T-cell (primary cell): ENCODE data around the gene NMRK1. TPM values are rescaled to one million over a fixed set of nuclear protein-coding genes. Genes with fewer than 3 reads are reported as not detected.

ENCODE experiments used
- ATAC-seq, 4 experiments: fragments of 200-7000 bp in 3 of 4; fragments of 150-1000 bp in 1 of 4; cut with Tn5 transposase; replicated peaks in 1 of 4; 1 replicate in 3 of 4; 2 replicates in 1 of 4; pipeline ENCODE4 v1.10.0; 2021; ENCODE audit warnings: moderate library complexity in 3 of 4, mild to moderate bottlenecking in 2 of 4, moderate number of reproducible peaks in 1 of 4
- CTCF ChIA-PET, 2 donors: fragments of 300-600 bp; sonication (Branson Sonifier 250); formaldehyde crosslinking; loops; one replicate each; lab custom pipeline; 2022; ENCODE audit warnings: antibody characterized with exemption in 2 of 2; lab: Charles Lee
- POLR2A ChIA-PET, 2 donors: fragments of 300-600 bp; sonication (Branson Sonifier 250); formaldehyde crosslinking; loops; one replicate each; lab custom pipeline; 2022; ENCODE audit warnings: antibody characterized with exemption in 2 of 2; lab: Charles Lee
- DNase-seq, 35 experiments: peaks; one replicate each; pipeline versions ENCODE4 v3.0.0 to v3.0.0-alpha.2; 2013 to 2023
- H3K27ac ChIP-seq: one replicate; pipeline ENCODE4 v1.5.1; 2013; ENCODE audit warnings: low read length
- H3K27me3 ChIP-seq, 2 experiments: replicated peaks in 1 of 2; 1 replicate in 1 of 2; 2 replicates in 1 of 2; pipeline versions ENCODE4 v1.6.1 to v1.7.0; 2013; ENCODE audit warnings: low read length in 1 of 2, mixed read lengths in 1 of 2; ENCODE audit not compliant: control insufficient read depth in 2 of 2, insufficient read depth in 2 of 2; ENCODE audit errors: extremely low read depth in 1 of 2
- H3K36me3 ChIP-seq, 2 donors: 1 replicate in 1 of 2; 2 replicates in 1 of 2; pipeline versions ENCODE4 v1.6.1 to v1.7.0; 2013; ENCODE audit warnings: low read length in 1 of 2; ENCODE audit not compliant: control insufficient read depth in 2 of 2, insufficient read depth in 1 of 2; ENCODE audit errors: extremely low read depth in 1 of 2
- H3K4me1 ChIP-seq, 2 experiments: 1 replicate in 1 of 2; 2 replicates in 1 of 2; pipeline versions ENCODE4 v1.6.1 to v1.7.0; 2013; ENCODE audit warnings: low read length in 2 of 2, mixed read lengths in 1 of 2; ENCODE audit not compliant: insufficient read depth in 2 of 2, control insufficient read depth in 1 of 2; ENCODE audit errors: extremely low read depth in 1 of 2
- H3K4me3 ChIP-seq, 2 donors: 1 replicate in 1 of 2; 2 replicates in 1 of 2; pipeline versions ENCODE4 v1.5.1 to v1.7.0; 2013; ENCODE audit warnings: mild to moderate bottlenecking in 2 of 2, low read length in 1 of 2, moderate library complexity in 1 of 2; ENCODE audit not compliant: control insufficient read depth in 1 of 2; ENCODE audit errors: extremely low read depth in 1 of 2
- H3K9me3 ChIP-seq: 2 replicates; pipeline ENCODE4 v1.7.0; 2013
- H3K27ac Mint-ChIP-seq, 2 donors: one replicate each; pipeline ENCODE4 v1.8.0; 2020 to 2021; ENCODE audit warnings: mild to moderate bottlenecking in 2 of 2, mixed read lengths in 2 of 2
- H3K27me3 Mint-ChIP-seq, 2 donors: one replicate each; pipeline ENCODE4 v1.8.0; 2021 to 2022; ENCODE audit warnings: mixed read lengths in 2 of 2
- H3K36me3 Mint-ChIP-seq: one replicate; pipeline ENCODE4 v1.8.0; 2021; ENCODE audit warnings: mixed read lengths
- H3K4me1 Mint-ChIP-seq, 3 donors: one replicate each; pipeline ENCODE4 v1.8.0; 2020 to 2022; ENCODE audit warnings: mixed read lengths in 3 of 3, mild to moderate bottlenecking in 1 of 3
- H3K4me3 Mint-ChIP-seq, 3 donors: one replicate each; pipeline ENCODE4 v1.8.0; 2020 to 2022; ENCODE audit warnings: mild to moderate bottlenecking in 3 of 3, mixed read lengths in 3 of 3, moderate library complexity in 3 of 3
- H3K9me3 Mint-ChIP-seq, 3 donors: one replicate each; pipeline ENCODE4 v1.8.0; 2020 to 2022; ENCODE audit warnings: mixed read lengths in 3 of 3
- WGBS: methylation state at CpG from one replicate; pipeline ENCODE4 v1.1.5; 2013; ENCODE audit warnings: missing lambda C conversion rate; ENCODE audit not compliant: insufficient coverage; 5-methylcytosine and 5-hydroxymethylcytosine counted together
- total RNA-seq, 35 experiments: library from RNA in 6 of 35; stranded (reverse) in 6 of 35; fragments of 120-200 nt in 1 of 35; gene quantifications; one replicate each; pipeline versions ENCODE4 v1.2.1 to v1.2.4 and lab custom pipeline; 2013 to 2026

NMRK1 gene
- total RNA-seq, 5 donors from 2014 or later (not counting 1 experiment from before 2014, with no cell fraction given): 61.9 to 91.0 (median 72.6) TPM

GRCh38 chr9:75047506-75047905 lies 40.4 kb downstream of the NMRK1 start:
- CTCF ChIA-PET: interaction anchor here in 1 of 2 donors (1.0 kb wide), 1 partner anchor 14 kb away, joined by 3 read pairs; no protein-coding TSS in a partner anchor

DNA sequence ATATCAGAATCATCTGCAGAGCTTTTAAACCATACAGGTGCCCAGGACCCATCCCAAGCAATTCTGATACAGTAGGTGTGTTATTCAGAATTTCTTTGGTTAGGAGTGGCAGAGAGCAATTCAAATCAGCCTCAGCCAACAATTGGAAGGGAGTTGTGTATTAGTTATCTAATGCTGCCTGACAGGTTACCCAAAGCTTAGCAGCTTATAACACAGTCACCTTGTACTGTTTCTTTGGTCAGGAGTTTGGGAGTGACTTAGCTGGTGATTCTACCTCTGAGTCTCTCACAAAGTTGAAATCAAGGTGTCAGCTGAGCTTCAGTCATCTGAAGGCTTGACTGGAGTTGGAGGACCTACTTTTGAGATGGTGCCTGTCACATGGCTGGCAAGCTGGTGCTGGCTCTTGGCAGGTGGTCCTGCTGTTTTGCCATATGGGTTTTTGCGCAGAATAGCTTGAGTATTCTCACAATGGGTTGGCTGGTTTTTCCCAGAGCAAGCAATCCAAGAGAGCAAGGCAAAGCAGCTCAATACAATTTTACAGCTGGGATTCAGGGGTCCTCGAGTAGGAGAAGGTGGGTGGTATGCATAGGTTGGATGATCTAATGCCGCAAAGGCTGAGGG lies 41.1 kb downstream of the NMRK1 start:
- Histone ChIP-seq H3K4me1 (no peaks in the 10 kb centered on the region), H3K27ac (no peak overlapping the region), H3K27me3 (peaks cover 0 to 3% of the 10 kb centered on the region in 2 experiments), H3K36me3 (no peaks in the 10 kb centered on the region), H3K4me3 (no peak overlapping the region), H3K9me3 (no peaks in the 10 kb centered on the region)
- ChIA-PET CTCF (no interaction called here), POLR2A (no interaction called here)
- H3K27me3 Mint-ChIP-seq: peaks cover 0 to 8% of the 10 kb centered on the region in 2 donors
- DNase-seq: no peak
- no peak overlapping the region for H3K27ac Mint-ChIP-seq
- WGBS: 100% methylated on average over 1 of the region's 3 CpGs
- no peaks in the 10 kb centered on the region for H3K9me3 Mint-ChIP-seq
- no peaks in the 10 kb centered on the region for H3K4me1 Mint-ChIP-seq
- H3K4me3 Mint-ChIP-seq: no peak overlapping the region
- H3K36me3 Mint-ChIP-seq: no peaks in the 10 kb centered on the region
- no peak for ATAC-seq

More at GRCh38 chr9:75047506-75047905, 40.4 kb downstream of the NMRK1 start:
- POLR2A ChIA-PET: no interaction called here
- Histone ChIP-seq H3K27ac (no peak overlapping the region), H3K4me1 (no peaks in the 10 kb centered on the region), H3K4me3 (no peak overlapping the region), H3K27me3 (peaks cover 0 to 3% of the 10 kb centered on the region in 2 experiments), H3K36me3 (no peaks in the 10 kb centered on the region), H3K9me3 (no peaks in the 10 kb centered on the region)
- WGBS: no CpG with 5 or more reads among the region's 2 CpGs
- H3K4me3 Mint-ChIP-seq: no peak overlapping the region
- H3K27me3 Mint-ChIP-seq: peaks cover 0 to 8% of the 10 kb centered on the region in 2 donors
- DNase-seq (no peak), ATAC-seq (no peak)
- no peaks in the 10 kb centered on the region for H3K36me3 Mint-ChIP-seq
- H3K9me3 Mint-ChIP-seq: no peaks in the 10 kb centered on the region
- H3K4me1 Mint-ChIP-seq: no peaks in the 10 kb centered on the region
- H3K27ac Mint-ChIP-seq: no peak overlapping the region

DNA sequence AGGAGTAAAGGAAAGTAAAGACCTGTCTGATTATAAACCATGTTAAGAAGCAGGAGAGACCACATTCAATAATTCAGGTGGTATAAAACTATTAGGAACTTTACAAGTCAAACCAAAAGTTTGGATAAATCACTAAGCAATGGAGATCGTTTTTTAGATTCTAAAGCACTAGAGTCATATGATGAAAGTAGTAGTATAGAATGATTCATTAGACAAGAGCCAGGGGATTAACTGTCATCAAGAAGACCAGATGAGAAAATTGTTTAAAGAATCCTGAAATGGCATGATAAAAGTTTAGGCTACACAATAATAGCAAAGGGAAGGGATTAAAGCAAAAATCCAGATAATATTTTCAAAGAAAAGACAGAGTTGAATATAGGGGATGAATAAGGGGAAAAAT lies 46.9 kb downstream of the NMRK1 start:
- H3K9me3 Mint-ChIP-seq: no peaks in the 10 kb centered on the region
- ChIA-PET POLR2A (no interaction called here), CTCF (no interaction called here)
- H3K36me3 Mint-ChIP-seq: no peaks in the 10 kb centered on the region
- DNase-seq: no peak
- no CpG with 5 or more reads among the region's 1 CpG for WGBS
- H3K4me3 Mint-ChIP-seq: no peak overlapping the region
- no peaks in the 10 kb centered on the region for H3K9me3 ChIP-seq
- H3K27ac ChIP-seq: no peak overlapping the region
- H3K4me3 ChIP-seq: no peak overlapping the region
- no peak for ATAC-seq
- no peaks in the 10 kb centered on the region for H3K4me1 ChIP-seq
- peaks cover 3 to 8% of the 10 kb centered on the region in 2 donors for H3K27me3 Mint-ChIP-seq
- H3K27ac Mint-ChIP-seq: no peak overlapping the region
- peaks cover 0 to 2% of the 10 kb centered on the region in 2 experiments for H3K27me3 ChIP-seq
- no peaks in the 10 kb centered on the region for H3K36me3 ChIP-seq
- no peaks in the 10 kb centered on the region for H3K4me1 Mint-ChIP-seq

GRCh38 chr9:75039801-75040200 lies 48.2 kb downstream of the NMRK1 start:
- no peaks in the 10 kb centered on the region for H3K36me3 Mint-ChIP-seq
- ATAC-seq: no peak
- Histone ChIP-seq H3K27me3 (peaks cover 0 to 2% of the 10 kb centered on the region in 2 experiments), H3K27ac (no peak overlapping the region), H3K36me3 (no peaks in the 10 kb centered on the region), H3K4me1 (no peaks in the 10 kb centered on the region), H3K4me3 (no peak overlapping the region), H3K9me3 (no peaks in the 10 kb centered on the region)
- no peak overlapping the region for H3K27ac Mint-ChIP-seq
- ChIA-PET POLR2A (no interaction called here), CTCF (interaction anchor here (0.6 to 0.7 kb wide), 3 partner anchors 9 to 493 kb away, joined by 3 to 9 read pairs (median 7); partner anchors contain the start of gene C9orf40 (in 1 of the 2))
- DNase-seq: no peak
- no peak overlapping the region for H3K4me3 Mint-ChIP-seq
- no peaks in the 10 kb centered on the region for H3K9me3 Mint-ChIP-seq
- 90% methylated on average over 2 of the region's 3 CpGs for WGBS
- H3K27me3 Mint-ChIP-seq: peaks cover under 1 to 3% of the 10 kb centered on the region in 2 donors
- no peaks in the 10 kb centered on the region for H3K4me1 Mint-ChIP-seq

GRCh38 chr9:75039009-75039408 lies 48.9 kb downstream of the NMRK1 start:
- no peak overlapping the region for H3K27ac Mint-ChIP-seq
- ChIA-PET POLR2A (no interaction called here), CTCF (no interaction called here)
- no peak for ATAC-seq
- no peak for DNase-seq
- H3K27me3 ChIP-seq: peaks cover 0 to 2% of the 10 kb centered on the region in 2 experiments
- no peak overlapping the region for H3K4me3 ChIP-seq
- H3K4me1 Mint-ChIP-seq: no peaks in the 10 kb centered on the region
- WGBS: no CpG with 5 or more reads among the region's 3 CpGs
- no peaks in the 10 kb centered on the region for H3K36me3 ChIP-seq
- no peak overlapping the region for H3K4me3 Mint-ChIP-seq
- no peaks in the 10 kb centered on the region for H3K4me1 ChIP-seq
- no peaks in the 10 kb centered on the region for H3K9me3 ChIP-seq
- no peaks in the 10 kb centered on the region for H3K9me3 Mint-ChIP-seq
- no peak overlapping the region for H3K27ac ChIP-seq
- H3K36me3 Mint-ChIP-seq: no peaks in the 10 kb centered on the region
- H3K27me3 Mint-ChIP-seq: peaks cover 0 to 3% of the 10 kb centered on the region in 2 donors

GRCh38 chr9:75036793-75037192 lies 51.2 kb downstream of the NMRK1 start:
- Histone ChIP-seq H3K36me3 (no peaks in the 10 kb centered on the region), H3K4me3 (no peak overlapping the region), H3K27me3 (peaks cover 0 to 2% of the 10 kb centered on the region in 2 experiments), H3K9me3 (no peaks in the 10 kb centered on the region), H3K4me1 (no peaks in the 10 kb centered on the region), H3K27ac (no peak overlapping the region)
- no peaks in the 10 kb centered on the region for H3K4me1 Mint-ChIP-seq
- CTCF ChIA-PET: no interaction called here
- peaks cover 0 to 3% of the 10 kb centered on the region in 2 donors for H3K27me3 Mint-ChIP-seq
- POLR2A ChIA-PET: no interaction called here
- H3K4me3 Mint-ChIP-seq: no peak overlapping the region
- H3K27ac Mint-ChIP-seq: no peak overlapping the region
- DNase-seq (no peak), ATAC-seq (no peak)
- WGBS: no CpG with 5 or more reads among the region's 3 CpGs
- H3K9me3 Mint-ChIP-seq: no peaks in the 10 kb centered on the region
- no peaks in the 10 kb centered on the region for H3K36me3 Mint-ChIP-seq
